Hepatocyte (in vitro differentiated cells): ENCODE results near the gene KIN. TPM values are rescaled to one million over a fixed set of nuclear protein-coding genes. Genes with fewer than 3 reads are reported as not detected.

Experiments
- DNase-seq: peaks from one replicate; pipeline ENCODE4 v3.0.0-alpha.2; 2016; ENCODE audit warnings: low spot score
- H2AFZ ChIP-seq: fragments of 200-600 bp; sonication (generic); 2 replicates; pipeline ENCODE4 v1.6.0; 2016; ENCODE audit warnings: antibody characterized with exemption, mild to moderate bottlenecking
- H3K27ac ChIP-seq: fragments of 200-600 bp; sonication (generic); 2 replicates; pipeline ENCODE4 v1.5.1; 2016; ENCODE audit warnings: mild to moderate bottlenecking
- H3K27me3 ChIP-seq: fragments of 200-600 bp; sonication (generic); 2 replicates; pipeline ENCODE4 v1.6.1; 2016
- H3K36me3 ChIP-seq: fragments of 200-600 bp; sonication (generic); replicated peaks from 2 replicates; pipeline ENCODE4 v1.5.1; 2016; ENCODE audit warnings: low read depth; ENCODE audit not compliant: insufficient read depth
- H3K4me1 ChIP-seq: fragments of 200-600 bp; sonication (generic); 2 replicates; pipeline ENCODE4 v1.5.1; 2016; ENCODE audit warnings: mild to moderate bottlenecking, moderate library complexity; ENCODE audit not compliant: insufficient read depth
- H3K4me2 ChIP-seq: fragments of 200-600 bp; sonication (generic); 2 replicates; pipeline ENCODE4 v1.6.0; 2016
- H3K4me3 ChIP-seq: fragments of 200-600 bp; sonication (generic); 2 replicates; pipeline ENCODE4 v1.5.1; 2016; ENCODE audit warnings: mild to moderate bottlenecking
- H3K79me2 ChIP-seq: fragments of 200-600 bp; sonication (generic); 2 replicates; pipeline ENCODE4 v1.6.0; 2017; ENCODE audit warnings: mild to moderate bottlenecking
- H3K9me2 ChIP-seq: fragments of 200-600 bp; sonication (generic); replicated peaks from 2 replicates; pipeline ENCODE4 v1.6.0; 2017; ENCODE audit warnings: mild to moderate bottlenecking; ENCODE audit not compliant: insufficient read depth
- H3K9me3 ChIP-seq: fragments of 200-600 bp; sonication (generic); 2 replicates; pipeline ENCODE4 v1.5.1; 2016; ENCODE audit warnings: low read depth, mild to moderate bottlenecking
- H4K20me1 ChIP-seq: fragments of 200-600 bp; sonication (generic); 2 replicates; pipeline ENCODE4 v1.6.0; 2016; ENCODE audit warnings: mild to moderate bottlenecking; ENCODE audit not compliant: insufficient read depth, poor library complexity, severe bottlenecking
- CTCF ChIP-seq: fragments of 200-600 bp; sonication (generic); IDR thresholded peaks from 2 replicates; pipeline ENCODE4 v1.5.1; 2016; ENCODE audit warnings: antibody characterized with exemption, mild to moderate bottlenecking; ENCODE audit not compliant: poor library complexity
- EZH2 ChIP-seq: fragments of 200-600 bp; sonication (generic); IDR thresholded peaks from 2 replicates; pipeline ENCODE4 v1.6.1; 2016; ENCODE audit warnings: antibody characterized with exemption, mild to moderate bottlenecking, borderline replicate concordance
- EZH2phosphoT487 ChIP-seq: fragments of 200-600 bp; sonication (generic); IDR thresholded peaks from one replicate; pipeline ENCODE4 v1.6.1; 2018; ENCODE audit warnings: antibody characterized with exemption, mild to moderate bottlenecking, low read depth, moderate library complexity; ENCODE audit not compliant: unreplicated experiment, severe bottlenecking
- WGBS: methylation state at CpG from one replicate; pipeline ENCODE4 v1.1.6; 2016; ENCODE audit warnings: low lambda C conversion rate; ENCODE audit errors: missing lambda C conversion rate; 5-methylcytosine and 5-hydroxymethylcytosine counted together
- polyA plus RNA-seq: library from polyadenylated mRNA; unstranded; fragments of >200 nt; fragmentation: Nextera tagmentation; extraction: Ambion mirVana; gene quantifications from 2 replicates; pipeline ENCODE4 v1.2.1, GENCODE V29; 2016
- total RNA-seq: library from RNA; depleted of rRNA; stranded (reverse); fragments of >200 nt; gene quantifications from 2 replicates; pipeline ENCODE4 v1.2.3, GENCODE V29; 2014

The KIN gene
- total and polyA plus RNA-seq, 2 experiments from 2014 or later, result 10.6 to 11.4 TPM

- Histone ChIP-seq H3K4me1 (no peaks in the 10 kb centered on the region), H3K27ac (no peak overlapping the region), H2AFZ (no peak overlapping the region), H4K20me1 (no peaks in the 10 kb centered on the region), H3K9me3 (no peaks in the 10 kb centered on the region), H3K36me3 (no peaks in the 10 kb centered on the region), H3K79me2 (no peaks in the 10 kb centered on the region), H3K4me3 (no peak overlapping the region), H3K9me2 (no peaks in the 10 kb centered on the region), H3K27me3 (no peaks in the 10 kb centered on the region), H3K4me2 (no peak overlapping the region)
- WGBS, result 99% methylated on average over 10 of the region's 10 CpGs
- no peak for DNase-seq
- TF ChIP-seq EZH2 (no peak), EZH2phosphoT487 (no peak), CTCF (no peak)
Measured at GRCh38 chr10:7767209-7767608, 20.6 kb downstream of the KIN start.

DNA sequence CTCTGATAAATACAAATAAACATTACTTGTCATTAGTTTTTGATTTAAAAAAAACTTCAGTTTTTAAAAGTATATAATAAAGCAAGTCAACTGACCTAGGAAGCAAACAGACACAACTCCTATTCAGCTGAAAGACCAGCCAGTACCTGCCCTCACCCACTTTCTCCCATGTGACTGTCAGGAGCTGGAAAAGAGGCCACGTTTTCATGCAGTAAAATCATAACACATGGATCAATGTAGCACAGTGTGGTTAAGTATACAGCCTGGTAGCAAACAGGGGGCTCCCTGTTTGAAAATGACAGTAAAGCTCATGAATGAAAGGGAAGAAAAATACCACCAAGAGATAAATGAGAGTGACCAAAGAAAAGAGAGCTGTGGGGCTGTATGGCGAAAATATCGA, 21.6 kb downstream of the KIN start:
- Histone ChIP-seq H3K36me3 (no peaks in the 10 kb centered on the region), H4K20me1 (no peaks in the 10 kb centered on the region), H3K4me1 (no peaks in the 10 kb centered on the region), H3K9me2 (no peaks in the 10 kb centered on the region), H2AFZ (no peak overlapping the region), H3K4me2 (no peak overlapping the region), H3K9me3 (no peaks in the 10 kb centered on the region), H3K79me2 (no peaks in the 10 kb centered on the region), H3K27ac (no peak overlapping the region), H3K4me3 (no peak overlapping the region), H3K27me3 (no peaks in the 10 kb centered on the region)
- no peak for DNase-seq
- TF ChIP-seq CTCF, result no peak
- no peak for TF ChIP-seq EZH2
- TF ChIP-seq EZH2phosphoT487, result no peak
- WGBS, result 96% methylated on average over 3 of the region's 3 CpGs

- no peak overlapping the region for H3K4me2 ChIP-seq
- H3K27ac ChIP-seq, result no peak overlapping the region
- H4K20me1 ChIP-seq, result no peaks in the 10 kb centered on the region
- no peaks in the 10 kb centered on the region for H3K79me2 ChIP-seq
- no peak overlapping the region for H2AFZ ChIP-seq
- H3K36me3 ChIP-seq, result no peaks in the 10 kb centered on the region
- no peak overlapping the region for H3K4me3 ChIP-seq
- no peaks in the 10 kb centered on the region for H3K9me3 ChIP-seq
- no peaks in the 10 kb centered on the region for H3K9me2 ChIP-seq
- DNase-seq, result no peak
- H3K4me1 ChIP-seq, result no peaks in the 10 kb centered on the region
- H3K27me3 ChIP-seq, result no peaks in the 10 kb centered on the region
- 85% methylated on average over 5 of the region's 5 CpGs for WGBS
- TF ChIP-seq EZH2, result no peak
- TF ChIP-seq EZH2phosphoT487, result no peak
- TF ChIP-seq CTCF, result no peak
Measured at GRCh38 chr10:7763929-7764328, 23.9 kb downstream of the KIN start.

DNA sequence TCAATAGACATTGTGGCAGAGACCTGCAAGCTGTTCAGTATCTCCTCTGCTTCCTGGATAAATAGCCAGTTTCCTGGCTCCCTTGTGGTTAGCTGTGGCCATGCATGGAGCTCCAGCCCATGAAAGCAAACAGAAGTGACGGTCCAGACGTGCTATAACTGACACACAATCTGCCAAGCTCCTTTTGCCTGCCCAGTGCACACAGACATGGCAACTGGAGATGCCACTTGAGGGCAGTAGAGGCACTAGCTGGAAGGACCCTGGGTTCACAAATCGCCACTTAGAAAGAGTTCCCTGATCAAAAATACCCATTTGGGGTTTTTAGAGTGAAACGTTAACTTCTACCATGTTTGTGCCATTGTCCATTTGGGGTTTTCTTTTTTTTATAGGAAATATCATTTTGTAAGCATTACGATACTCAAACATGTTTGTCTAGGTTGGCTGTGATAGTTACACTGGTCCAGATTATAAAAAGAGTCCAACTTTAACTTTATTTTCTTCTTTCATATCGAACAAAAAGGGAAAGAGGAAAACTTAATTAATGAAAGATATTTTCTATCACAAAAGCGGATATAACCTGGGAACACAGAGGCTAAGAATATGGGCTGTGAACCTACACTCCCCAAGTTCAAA, 31.3 kb downstream of the KIN start:
- Histone ChIP-seq H3K9me2 (no peaks in the 10 kb centered on the region), H3K27ac (no peak overlapping the region), H3K27me3 (no peaks in the 10 kb centered on the region), H3K4me2 (no peak overlapping the region), H3K9me3 (no peaks in the 10 kb centered on the region), H3K79me2 (no peaks in the 10 kb centered on the region), H2AFZ (no peak overlapping the region), H4K20me1 (no peaks in the 10 kb centered on the region), H3K36me3 (no peaks in the 10 kb centered on the region), H3K4me1 (no peaks in the 10 kb centered on the region), H3K4me3 (no peak overlapping the region)
- peak; percentile 22 for DNase-seq
- TF ChIP-seq CTCF (peak; percentile 34), EZH2 (no peak)
- WGBS, result 77% methylated on average over 7 of the region's 7 CpGs
